C4-2B (cell line): ENCODE data around the gene SIRT7.

ENCODE experiments used
- CTCF ChIP-seq: fragments of 450-650 bp; conservative IDR thresholded peaks from 2 replicates; pipeline ENCODE4 v1.5.1; 2017; ENCODE audit warnings: mild to moderate bottlenecking
- ZFX ChIP-seq: fragments of 450-650 bp; IDR thresholded peaks from 2 replicates; pipeline ENCODE4 v1.6.1; 2017

- TF ChIP-seq CTCF (no peak), ZFX (no peak)
These were observed 1.6 kb downstream of the SIRT7 start for GRCh38 chr17:81916234-81917001.
